Activated naive CD8-positive, alpha-beta T cell (primary cell): ENCODE data around the gene SSH3.

Experiments
- H3K27ac Mint-ChIP-seq: one replicate; pipeline ENCODE4 v1.8.0; 2021; ENCODE audit warnings: mixed read lengths
- H3K27me3 Mint-ChIP-seq: one replicate; pipeline ENCODE4 v1.8.0; 2021; ENCODE audit warnings: mixed read lengths
- H3K36me3 Mint-ChIP-seq: one replicate; pipeline ENCODE4 v1.8.0; 2021; ENCODE audit warnings: mixed read lengths
- H3K4me1 Mint-ChIP-seq: one replicate; pipeline ENCODE4 v1.8.0; 2021; ENCODE audit warnings: low read depth, mixed read lengths
- H3K4me3 Mint-ChIP-seq: one replicate; pipeline ENCODE4 v1.8.0; 2021; ENCODE audit warnings: mild to moderate bottlenecking, mixed read lengths
- H3K9me3 Mint-ChIP-seq: one replicate; pipeline ENCODE4 v1.8.0; 2021; ENCODE audit warnings: low read depth, mixed read lengths

SSH3 gene

GRCh38 chr11:67306769-67307544, 3.6 kb downstream of the SSH3 start:
- H3K4me3 Mint-ChIP-seq = no peak overlapping the region
- H3K36me3 Mint-ChIP-seq = no peaks in the 10 kb centered on the region
- no peak overlapping the region for H3K27ac Mint-ChIP-seq
- no peaks in the 10 kb centered on the region for H3K27me3 Mint-ChIP-seq
- H3K9me3 Mint-ChIP-seq = no peaks in the 10 kb centered on the region
- H3K4me1 Mint-ChIP-seq = peaks cover 14% of the 10 kb centered on the region

GRCh38 chr11:67307545-67308001, 4.2 kb downstream of the SSH3 start:
- Mint-ChIP-seq H3K9me3 (no peaks in the 10 kb centered on the region), H3K4me3 (no peak overlapping the region), H3K36me3 (no peaks in the 10 kb centered on the region), H3K27me3 (no peaks in the 10 kb centered on the region), H3K27ac (no peak overlapping the region), H3K4me1 (peaks cover 19% of the 10 kb centered on the region)

- H3K4me1 Mint-ChIP-seq = peaks cover 25% of the 10 kb centered on the region
- H3K9me3 Mint-ChIP-seq = no peaks in the 10 kb centered on the region
- H3K4me3 Mint-ChIP-seq = no peak overlapping the region
- H3K36me3 Mint-ChIP-seq = no peaks in the 10 kb centered on the region
- no peaks in the 10 kb centered on the region for H3K27me3 Mint-ChIP-seq
- H3K27ac Mint-ChIP-seq = no peak overlapping the region
These were observed 4.9 kb downstream of the SSH3 start for GRCh38 chr11:67308031-67308866.

- no peaks in the 10 kb centered on the region for H3K9me3 Mint-ChIP-seq
- no peaks in the 10 kb centered on the region for H3K27me3 Mint-ChIP-seq
- peaks cover 30% of the 10 kb centered on the region for H3K4me1 Mint-ChIP-seq
- H3K36me3 Mint-ChIP-seq = no peaks in the 10 kb centered on the region
- no peak overlapping the region for H3K27ac Mint-ChIP-seq
- no peak overlapping the region for H3K4me3 Mint-ChIP-seq
These were observed 5.8 kb downstream of the SSH3 start for GRCh38 chr11:67309166-67309565.

GRCh38 chr11:67309661-67310061, 6.3 kb downstream of the SSH3 start:
- H3K36me3 Mint-ChIP-seq = no peaks in the 10 kb centered on the region
- peaks cover 29% of the 10 kb centered on the region for H3K4me1 Mint-ChIP-seq
- H3K27ac Mint-ChIP-seq = no peak overlapping the region
- H3K4me3 Mint-ChIP-seq = no peak overlapping the region
- H3K27me3 Mint-ChIP-seq = no peaks in the 10 kb centered on the region
- no peaks in the 10 kb centered on the region for H3K9me3 Mint-ChIP-seq

- no peaks in the 10 kb centered on the region for H3K27me3 Mint-ChIP-seq
- H3K36me3 Mint-ChIP-seq = no peaks in the 10 kb centered on the region
These were observed 7.1 kb downstream of the SSH3 start for GRCh38 chr11:67310246-67311050.

GRCh38 chr11:67311051-67311555, 7.8 kb downstream of the SSH3 start:
- no peaks in the 10 kb centered on the region for H3K9me3 Mint-ChIP-seq
- H3K27me3 Mint-ChIP-seq = no peaks in the 10 kb centered on the region
- H3K4me3 Mint-ChIP-seq = no peak overlapping the region
- peaks cover 26% of the 10 kb centered on the region for H3K4me1 Mint-ChIP-seq
- H3K27ac Mint-ChIP-seq = no peak overlapping the region
- H3K36me3 Mint-ChIP-seq = no peaks in the 10 kb centered on the region

More at GRCh38 chr11:67310246-67311050, 7.1 kb downstream of the SSH3 start:
- H3K9me3 Mint-ChIP-seq = no peaks in the 10 kb centered on the region
- no peak overlapping the region for H3K4me3 Mint-ChIP-seq
- peaks cover 26% of the 10 kb centered on the region for H3K4me1 Mint-ChIP-seq
- H3K27ac Mint-ChIP-seq = no peak overlapping the region

GRCh38 chr11:67311556-67312082, 8.3 kb downstream of the SSH3 start:
- Mint-ChIP-seq H3K27me3 (no peaks in the 10 kb centered on the region), H3K36me3 (no peaks in the 10 kb centered on the region), H3K9me3 (no peaks in the 10 kb centered on the region), H3K4me1 (peaks cover 26% of the 10 kb centered on the region), H3K4me3 (no peak overlapping the region), H3K27ac (no peak overlapping the region)

- peaks cover 28% of the 10 kb centered on the region for H3K4me1 Mint-ChIP-seq
- no peaks in the 10 kb centered on the region for H3K27me3 Mint-ChIP-seq
- no peaks in the 10 kb centered on the region for H3K9me3 Mint-ChIP-seq
- H3K36me3 Mint-ChIP-seq = no peaks in the 10 kb centered on the region
- peak overlapping the region; percentile 81 for H3K27ac Mint-ChIP-seq
- H3K4me3 Mint-ChIP-seq = peak overlapping the region; percentile 36
These were observed 9.1 kb downstream of the SSH3 start for GRCh38 chr11:67312187-67313021.

- no peaks in the 10 kb centered on the region for H3K36me3 Mint-ChIP-seq
- peaks cover 30% of the 10 kb centered on the region for H3K4me1 Mint-ChIP-seq
- H3K4me3 Mint-ChIP-seq = peak overlapping the region; percentile 13
- H3K27me3 Mint-ChIP-seq = no peaks in the 10 kb centered on the region
- no peaks in the 10 kb centered on the region for H3K9me3 Mint-ChIP-seq
- H3K27ac Mint-ChIP-seq = peak overlapping the region; percentile 81
These were observed 10.0 kb downstream of the SSH3 start for GRCh38 chr11:67313125-67313890.

- Mint-ChIP-seq H3K36me3 (no peaks in the 10 kb centered on the region), H3K27ac (no peak overlapping the region), H3K4me1 (peaks cover 37% of the 10 kb centered on the region), H3K9me3 (no peaks in the 10 kb centered on the region), H3K27me3 (no peaks in the 10 kb centered on the region), H3K4me3 (no peak overlapping the region)
These were observed 10.9 kb downstream of the SSH3 start for GRCh38 chr11:67314218-67314617.

GRCh38 chr11:67315325-67315909, 12.1 kb downstream of the SSH3 start:
- Mint-ChIP-seq H3K27me3 (no peaks in the 10 kb centered on the region), H3K4me3 (peak overlapping the region; percentile 55), H3K27ac (no peak overlapping the region), H3K9me3 (no peaks in the 10 kb centered on the region), H3K36me3 (no peaks in the 10 kb centered on the region), H3K4me1 (peaks cover 37% of the 10 kb centered on the region)

- H3K4me3 Mint-ChIP-seq = peak overlapping the region; percentile 93
- H3K36me3 Mint-ChIP-seq = no peaks in the 10 kb centered on the region
- no peaks in the 10 kb centered on the region for H3K9me3 Mint-ChIP-seq
- H3K27ac Mint-ChIP-seq = peak overlapping the region; percentile 34
- H3K4me1 Mint-ChIP-seq = peaks cover 32% of the 10 kb centered on the region
- H3K27me3 Mint-ChIP-seq = no peaks in the 10 kb centered on the region
These were observed 13.5 kb downstream of the SSH3 start for GRCh38 chr11:67316882-67317204.
